Heart left ventricle (tissue), 13 donors: ENCODE data around the gene NKAPL.

Experiments
- POLR2A ChIP-seq, 2 donors: fragments of 450-650 bp; IDR thresholded peaks; one replicate each; pipeline ENCODE4 v1.6.1; 2017; ENCODE audit warnings: antibody characterized with exemption in 2 of 2, mild to moderate bottlenecking in 2 of 2, moderate library complexity in 2 of 2
- TF ChIP-seq, protein P1 (sequence below), 12 donors: fragments of 200-600 bp; sonication (generic) in 4 of 12; IDR thresholded peaks; one replicate each; pipeline versions ENCODE4 v1.5.0 to v1.8.0; 2018 to 2022; ENCODE audit warnings: antibody characterized with exemption in 12 of 12, mild to moderate bottlenecking in 5 of 12
- donor health status: ischemic (EF 13 %, LVEDD 7.1; RV severe dilation, severe dysfunction).
- donor health status: DM: no; HTN: yes; CAD: no.
- donor health status: DM: no; HTN: no; CAD: no.
- donor health status: ischemic (EF 25% LVEDD 6.9; RV normal size, moderate dysfunction).
- donor health status: ischemic (EF 25% LVEDD 5.7; RV mildly dilated, moderate dysfunction).
- donor health status: ischemic (EF 35%, LVEDD 5.7; RV mildly dilated, moderate dysfunction).
- donor health status: nonischemic (EF 11% LVEDD 7.7; RV severe dilation, severe dysfunction).
- donor health status: DM: yes; HTN: yes; CAD: no.
- donor health status: PGD.
- donor health status: ischemic (EF 29% LVEDD 5.4; RV normal size, mild dysfunction).
- donor health status: nonischemic (EF 23%, LVEDD 6.1; RV moderate dilation, normal function).

GRCh38 chr6:28224131-28225055 lies 34.7 kb upstream of the NKAPL start:
- TF ChIP-seq, protein P1, sequence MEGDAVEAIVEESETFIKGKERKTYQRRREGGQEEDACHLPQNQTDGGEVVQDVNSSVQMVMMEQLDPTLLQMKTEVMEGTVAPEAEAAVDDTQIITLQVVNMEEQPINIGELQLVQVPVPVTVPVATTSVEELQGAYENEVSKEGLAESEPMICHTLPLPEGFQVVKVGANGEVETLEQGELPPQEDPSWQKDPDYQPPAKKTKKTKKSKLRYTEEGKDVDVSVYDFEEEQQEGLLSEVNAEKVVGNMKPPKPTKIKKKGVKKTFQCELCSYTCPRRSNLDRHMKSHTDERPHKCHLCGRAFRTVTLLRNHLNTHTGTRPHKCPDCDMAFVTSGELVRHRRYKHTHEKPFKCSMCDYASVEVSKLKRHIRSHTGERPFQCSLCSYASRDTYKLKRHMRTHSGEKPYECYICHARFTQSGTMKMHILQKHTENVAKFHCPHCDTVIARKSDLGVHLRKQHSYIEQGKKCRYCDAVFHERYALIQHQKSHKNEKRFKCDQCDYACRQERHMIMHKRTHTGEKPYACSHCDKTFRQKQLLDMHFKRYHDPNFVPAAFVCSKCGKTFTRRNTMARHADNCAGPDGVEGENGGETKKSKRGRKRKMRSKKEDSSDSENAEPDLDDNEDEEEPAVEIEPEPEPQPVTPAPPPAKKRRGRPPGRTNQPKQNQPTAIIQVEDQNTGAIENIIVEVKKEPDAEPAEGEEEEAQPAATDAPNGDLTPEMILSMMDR (IDR thresholded peaks at IDR 0.05), result no peak
- TF ChIP-seq POLR2A (IDR thresholded peaks at IDR 0.05), result no peak
